ENCODE data around the gene MYO10. TPM values are rescaled to one million over a fixed set of nuclear protein-coding genes. Genes with fewer than 3 reads are reported as not detected.
"Not testable (repeated sequence)": the region's sequence is repeated elsewhere in the genome, so short reads cannot be mapped to it uniquely, and the experiment has no call there.

MYO10 gene
- total RNA-seq, 3 donors from 2014 or later (not counting 1 experiment from before 2014, with no cell fraction given): 0.83 to 1.2 TPM; not detected in 1

DNA sequence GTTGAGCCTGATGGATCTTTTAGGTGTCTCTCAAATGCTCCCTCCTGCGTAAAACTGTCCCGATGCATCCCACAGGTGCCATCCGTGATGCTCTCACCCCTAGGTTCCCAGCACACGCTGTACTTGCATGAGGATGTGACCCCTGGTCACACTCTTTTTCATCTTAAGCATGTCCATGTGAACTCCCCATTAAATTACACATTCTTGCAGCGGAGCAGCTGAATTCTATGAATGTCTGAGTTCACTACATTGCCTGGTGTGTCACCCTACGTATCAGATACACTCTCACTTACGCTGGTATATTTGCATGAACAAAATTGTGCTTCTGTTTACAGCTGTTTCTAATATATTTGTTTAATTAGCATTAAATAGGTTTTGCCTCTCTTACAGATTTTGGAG lies 214.0 kb downstream of the MYO10 start:
- Histone ChIP-seq H3K27me3 (ENCODE audit: control insufficient read depth, insufficient read depth, low read length) (no peaks in the 10 kb centered on the region), H3K36me3 (ENCODE audit: control insufficient read depth, insufficient read depth, low read length) (no peaks in the 10 kb centered on the region), H3K4me1 (ENCODE audit: control insufficient read depth, insufficient read depth, low read length) (no peaks in the 10 kb centered on the region), H3K27ac (ENCODE audit: low read length) (no peak overlapping the region), H3K9me3 (ENCODE audit: control insufficient read depth, insufficient read depth, low read length) (no peaks in the 10 kb centered on the region), H3K4me3 (ENCODE audit: low read length) (no peak overlapping the region)
- TF ChIP-seq, protein P1, sequence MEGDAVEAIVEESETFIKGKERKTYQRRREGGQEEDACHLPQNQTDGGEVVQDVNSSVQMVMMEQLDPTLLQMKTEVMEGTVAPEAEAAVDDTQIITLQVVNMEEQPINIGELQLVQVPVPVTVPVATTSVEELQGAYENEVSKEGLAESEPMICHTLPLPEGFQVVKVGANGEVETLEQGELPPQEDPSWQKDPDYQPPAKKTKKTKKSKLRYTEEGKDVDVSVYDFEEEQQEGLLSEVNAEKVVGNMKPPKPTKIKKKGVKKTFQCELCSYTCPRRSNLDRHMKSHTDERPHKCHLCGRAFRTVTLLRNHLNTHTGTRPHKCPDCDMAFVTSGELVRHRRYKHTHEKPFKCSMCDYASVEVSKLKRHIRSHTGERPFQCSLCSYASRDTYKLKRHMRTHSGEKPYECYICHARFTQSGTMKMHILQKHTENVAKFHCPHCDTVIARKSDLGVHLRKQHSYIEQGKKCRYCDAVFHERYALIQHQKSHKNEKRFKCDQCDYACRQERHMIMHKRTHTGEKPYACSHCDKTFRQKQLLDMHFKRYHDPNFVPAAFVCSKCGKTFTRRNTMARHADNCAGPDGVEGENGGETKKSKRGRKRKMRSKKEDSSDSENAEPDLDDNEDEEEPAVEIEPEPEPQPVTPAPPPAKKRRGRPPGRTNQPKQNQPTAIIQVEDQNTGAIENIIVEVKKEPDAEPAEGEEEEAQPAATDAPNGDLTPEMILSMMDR (IDR thresholded peaks at IDR 0.05): no peak
- 90% methylated on average over 7 of the region's 7 CpGs for WGBS (ENCODE audit: insufficient coverage)
- ATAC-seq (no peak), DNase-seq (no peak)
- intact Hi-C loops (cut with micrococcal nuclease): no loop called here
- Mint-ChIP-seq H3K36me3 (no peaks in the 10 kb centered on the region), H3K4me1 (peaks cover 0 to 9% of the 10 kb centered on the region in 2 donors), H3K4me3 (no peak overlapping the region), H3K27ac (no peak overlapping the region), H3K9me3 (peaks cover 0 to 3% of the 10 kb centered on the region in 2 donors), H3K27me3 (ENCODE audit: low read depth in 2 of 2) (no peaks in the 10 kb centered on the region)

DNA sequence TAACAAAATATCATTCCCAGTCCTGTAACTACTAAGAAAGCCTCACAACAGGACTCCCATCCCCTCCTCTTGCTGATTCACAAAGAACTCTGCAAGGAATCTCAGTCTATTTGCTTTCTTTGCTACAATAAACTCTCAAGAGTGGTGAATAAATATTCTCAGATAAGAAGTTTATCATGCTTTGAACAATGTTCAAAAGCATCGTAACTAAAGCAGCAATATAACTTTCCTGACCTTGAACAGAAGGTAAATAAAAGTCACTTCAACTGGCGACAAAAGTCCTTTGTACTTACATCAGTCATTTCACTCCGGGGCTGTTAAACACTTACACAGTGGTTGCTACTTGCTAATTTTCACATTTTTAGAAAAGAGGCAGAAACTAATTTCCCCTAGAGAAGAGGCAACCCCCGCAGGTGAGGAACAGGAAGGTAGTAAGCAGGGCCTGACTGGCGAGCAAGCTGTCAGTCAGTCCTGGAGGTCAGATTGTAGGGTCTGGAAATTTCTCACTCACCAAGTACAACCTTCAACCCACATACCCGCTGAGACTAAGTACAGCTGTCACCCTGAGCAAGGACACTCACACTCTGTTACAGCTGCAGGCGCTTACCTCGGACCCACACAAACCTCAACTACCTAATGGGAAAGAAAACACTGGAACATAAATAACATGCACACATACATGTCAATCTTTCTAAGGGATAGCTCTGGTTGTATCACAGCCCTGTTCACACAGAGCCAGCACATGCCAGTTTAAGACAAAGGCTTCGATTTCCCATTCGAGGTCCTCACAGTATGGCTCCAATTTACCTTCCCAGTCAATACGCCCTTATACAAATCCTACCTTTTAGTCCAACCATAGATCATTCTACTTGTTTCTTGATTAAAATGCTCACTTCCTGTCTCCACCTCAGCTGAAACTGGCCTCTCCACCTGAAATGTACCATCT lies 214.7 kb downstream of the MYO10 start:
- Mint-ChIP-seq H3K4me3 (no peak overlapping the region), H3K27ac (no peak overlapping the region), H3K9me3 (peaks cover 0 to 3% of the 10 kb centered on the region in 2 donors), H3K27me3 (ENCODE audit: low read depth in 2 of 2) (no peaks in the 10 kb centered on the region), H3K4me1 (peaks cover 0 to 5% of the 10 kb centered on the region in 2 donors), H3K36me3 (no peaks in the 10 kb centered on the region)
- H3K4me3 ChIP-seq (ENCODE audit: low read length): no peak overlapping the region
- no peaks in the 10 kb centered on the region for H3K36me3 ChIP-seq (ENCODE audit: control insufficient read depth, insufficient read depth, low read length)
- no peaks in the 10 kb centered on the region for H3K9me3 ChIP-seq (ENCODE audit: control insufficient read depth, insufficient read depth, low read length)
- intact Hi-C loops (cut with micrococcal nuclease): no loop called here
- no peak overlapping the region for H3K27ac ChIP-seq (ENCODE audit: low read length)
- H3K4me1 ChIP-seq (ENCODE audit: control insufficient read depth, insufficient read depth, low read length): no peaks in the 10 kb centered on the region
- no peak for ATAC-seq
- DNase-seq: no peak
- WGBS (ENCODE audit: insufficient coverage): 70% methylated on average over 11 of the region's 11 CpGs
- TF ChIP-seq, protein P1 (IDR thresholded peaks at IDR 0.05): no peak
- H3K27me3 ChIP-seq (ENCODE audit: control insufficient read depth, insufficient read depth, low read length): no peaks in the 10 kb centered on the region

DNA sequence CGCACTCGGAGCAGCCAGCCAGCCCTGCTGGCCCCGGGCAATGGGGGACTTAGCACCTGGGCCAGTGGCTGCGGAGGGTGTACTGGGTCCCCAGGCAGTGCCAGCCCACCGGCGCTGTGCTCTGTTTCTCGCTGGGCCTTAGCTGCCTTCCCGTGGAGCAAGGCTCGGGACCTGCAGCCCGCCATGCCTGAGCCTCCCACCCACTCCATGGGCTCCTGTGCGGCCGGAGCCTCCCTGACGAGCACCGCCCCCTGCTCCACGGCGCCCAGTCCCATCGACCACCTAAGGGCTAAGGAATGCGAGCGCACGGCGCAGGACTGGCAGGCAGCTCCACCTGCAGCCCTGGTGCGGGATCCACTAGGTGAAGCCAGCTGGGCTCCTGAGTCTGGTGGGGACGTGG lies 218.1 kb downstream of the MYO10 start:
- 93% methylated on average over 21 of the region's 23 CpGs for WGBS (ENCODE audit: insufficient coverage)
- H3K4me1 ChIP-seq (ENCODE audit: control insufficient read depth, insufficient read depth, low read length); H3K27me3 ChIP-seq (ENCODE audit: control insufficient read depth, insufficient read depth, low read length); H3K9me3 ChIP-seq (ENCODE audit: control insufficient read depth, insufficient read depth, low read length); H3K9me3 Mint-ChIP-seq; H3K27ac ChIP-seq (ENCODE audit: low read length); H3K4me3 Mint-ChIP-seq; H3K4me3 ChIP-seq (ENCODE audit: low read length); H3K36me3 Mint-ChIP-seq; H3K27ac Mint-ChIP-seq; H3K4me1 Mint-ChIP-seq; ATAC-seq; intact Hi-C loops (cut with micrococcal nuclease); H3K36me3 ChIP-seq (ENCODE audit: control insufficient read depth, insufficient read depth, low read length); DNase-seq; H3K27me3 Mint-ChIP-seq (ENCODE audit: low read depth in 2 of 2): not testable (repeated sequence)

DNA sequence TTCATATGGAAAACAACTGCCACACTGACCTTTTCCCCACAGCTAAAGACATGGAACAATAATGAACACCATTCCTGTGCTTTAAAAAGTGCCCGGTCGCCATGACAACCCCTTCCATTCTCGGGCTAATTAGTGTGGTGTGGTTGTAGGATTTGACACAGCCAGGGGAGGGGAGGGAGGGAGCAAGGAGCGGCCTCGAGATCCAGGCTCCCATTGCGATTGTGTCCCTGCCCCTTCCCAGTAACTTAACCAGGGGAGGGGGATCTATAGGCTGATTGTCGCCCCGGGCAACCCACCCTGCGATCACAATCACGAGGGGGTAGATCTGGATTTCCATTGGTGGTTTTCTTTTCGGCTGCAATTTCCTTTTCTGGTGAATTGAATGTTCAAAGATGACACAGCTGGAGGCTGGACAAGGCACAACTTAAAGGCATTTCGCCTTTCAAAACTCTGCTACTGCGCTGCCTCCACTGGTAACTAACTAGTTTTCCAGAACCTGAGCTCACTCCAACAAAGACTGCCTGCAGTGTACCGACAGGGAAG lies 222.6 kb downstream of the MYO10 start:
- ATAC-seq (no peak), DNase-seq (no peak)
- H3K27me3 ChIP-seq (ENCODE audit: control insufficient read depth, insufficient read depth, low read length): no peaks in the 10 kb centered on the region
- H3K27ac ChIP-seq (ENCODE audit: low read length): no peak overlapping the region
- 39% methylated on average over 12 of the region's 14 CpGs for WGBS (ENCODE audit: insufficient coverage)
- H3K4me3 Mint-ChIP-seq: no peak overlapping the region
- no peaks in the 10 kb centered on the region for H3K9me3 ChIP-seq (ENCODE audit: control insufficient read depth, insufficient read depth, low read length)
- intact Hi-C loops (cut with micrococcal nuclease): no loop called here
- no peaks in the 10 kb centered on the region for H3K36me3 ChIP-seq (ENCODE audit: control insufficient read depth, insufficient read depth, low read length)
- H3K4me1 ChIP-seq (ENCODE audit: control insufficient read depth, insufficient read depth, low read length): no peaks in the 10 kb centered on the region
- no peaks in the 10 kb centered on the region for H3K36me3 Mint-ChIP-seq
- peaks cover 0 to 6% of the 10 kb centered on the region in 2 donors for H3K27me3 Mint-ChIP-seq (ENCODE audit: low read depth in 2 of 2)
- no peak overlapping the region for H3K27ac Mint-ChIP-seq
- H3K4me3 ChIP-seq (ENCODE audit: low read length): no peak overlapping the region
- H3K9me3 Mint-ChIP-seq: peaks cover 0 to 2% of the 10 kb centered on the region in 2 donors
- TF ChIP-seq, protein P1 (IDR thresholded peaks at IDR 0.05): no peak
- H3K4me1 Mint-ChIP-seq: no peaks in the 10 kb centered on the region

Data from natural killer cell (primary cell).